Left lobe of liver (tissue), 2 donors: ENCODE data around the gene RAB27A. TPM values are rescaled to one million over a fixed set of nuclear protein-coding genes. Genes with fewer than 3 reads are reported as not detected.
"Not testable (repeated sequence)": the region's sequence is repeated elsewhere in the genome, so short reads cannot be mapped to it uniquely, and the experiment has no call there.

Source experiments
- ATAC-seq: fragments of 200-7000 bp; cut with Tn5 transposase; one replicate; pipeline ENCODE4 v1.9.1; 2020; ENCODE audit warnings: mild to moderate bottlenecking, moderate library complexity
- DNase-seq: peaks from one replicate; pipeline ENCODE4 v3.0.0-alpha.2; 2020; ENCODE audit warnings: low spot score
- total RNA-seq: library from RNA; stranded (reverse); gene quantifications from one replicate; pipeline ENCODE4 v1.2.1, GENCODE V29; 2021
- donor health status: DM: no; HTN: no; CAD: no; lungs with moderate emphysema.
- donor health status: DM: no; HTN: yes; CAD: no.

The RAB27A gene
- total RNA-seq, 1 donor from 2014 or later, result 16.7 TPM

GRCh38 chr15:55253580-55253979, 36.0 kb downstream of the RAB27A start:
- ATAC-seq, result no peak
- DNase-seq, result no peak

DNA sequence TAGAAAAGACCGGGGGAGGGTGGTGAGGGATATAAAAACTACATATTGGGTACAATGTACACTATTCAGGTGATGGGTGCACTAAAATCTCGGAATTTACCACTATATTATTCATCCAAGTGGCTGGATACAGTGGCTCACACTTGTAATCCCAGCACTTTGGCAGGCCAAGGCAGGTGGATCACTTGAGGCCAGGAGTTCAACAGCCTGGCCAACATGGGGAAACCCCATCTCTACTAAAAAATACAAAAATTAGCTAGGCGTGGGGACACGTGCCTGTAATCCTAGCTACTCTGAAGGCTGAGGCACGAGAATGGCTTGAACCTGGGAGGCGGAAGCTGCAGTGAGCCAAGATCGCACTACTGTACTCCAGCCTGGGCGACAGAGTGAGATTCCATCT, 37.4 kb downstream of the RAB27A start:
- not testable (repeated sequence) for DNase-seq
- peak; percentile 54 for ATAC-seq

- DNase-seq, result no peak
- no peak for ATAC-seq
Observed at GRCh38 chr15:55250941-55251340, 38.7 kb downstream of the RAB27A start.

DNA sequence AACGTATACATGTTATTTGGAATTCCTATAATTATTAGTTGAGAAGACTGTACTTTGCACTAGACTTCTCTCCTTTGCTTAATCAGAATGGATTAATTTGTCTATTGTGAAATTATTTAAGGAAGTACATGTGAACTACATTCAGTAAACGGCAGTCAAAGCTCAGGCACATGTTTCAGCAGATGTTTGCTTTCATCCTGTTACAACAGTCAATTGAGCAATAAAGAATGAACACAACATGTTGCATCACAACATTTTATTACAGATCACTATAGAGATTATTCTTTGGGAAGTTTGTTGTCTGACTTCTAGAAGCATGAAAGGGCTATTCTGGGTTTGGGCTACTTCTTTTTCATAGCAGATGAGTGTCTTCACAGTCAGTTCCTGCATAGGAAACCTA, 39.2 kb downstream of the RAB27A start:
- ATAC-seq, result peak; percentile 73
- no peak for DNase-seq

- not testable (repeated sequence) for DNase-seq, ATAC-seq
Observed at GRCh38 chr15:55249885-55250284, 39.7 kb downstream of the RAB27A start.

DNA sequence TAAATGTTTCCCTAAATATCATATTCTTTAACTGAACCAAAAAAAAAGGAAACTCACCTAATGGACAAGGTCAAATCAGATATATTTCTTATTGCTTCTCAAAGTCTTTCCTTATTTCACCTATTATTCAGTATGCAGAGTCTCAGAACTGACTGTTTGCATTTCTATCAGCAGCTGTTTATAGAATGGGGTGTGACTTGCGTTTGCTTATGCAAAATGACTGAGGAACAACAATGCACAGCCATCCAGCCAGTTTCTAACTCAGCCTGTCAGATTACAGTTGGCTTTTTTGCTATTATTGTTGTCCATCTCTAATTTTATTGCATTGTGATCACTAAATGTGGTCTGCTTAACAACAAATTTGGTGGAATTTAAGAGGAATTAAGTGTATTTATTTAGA, 40.7 kb downstream of the RAB27A start:
- no peak for DNase-seq
- ATAC-seq, result no peak

DNA sequence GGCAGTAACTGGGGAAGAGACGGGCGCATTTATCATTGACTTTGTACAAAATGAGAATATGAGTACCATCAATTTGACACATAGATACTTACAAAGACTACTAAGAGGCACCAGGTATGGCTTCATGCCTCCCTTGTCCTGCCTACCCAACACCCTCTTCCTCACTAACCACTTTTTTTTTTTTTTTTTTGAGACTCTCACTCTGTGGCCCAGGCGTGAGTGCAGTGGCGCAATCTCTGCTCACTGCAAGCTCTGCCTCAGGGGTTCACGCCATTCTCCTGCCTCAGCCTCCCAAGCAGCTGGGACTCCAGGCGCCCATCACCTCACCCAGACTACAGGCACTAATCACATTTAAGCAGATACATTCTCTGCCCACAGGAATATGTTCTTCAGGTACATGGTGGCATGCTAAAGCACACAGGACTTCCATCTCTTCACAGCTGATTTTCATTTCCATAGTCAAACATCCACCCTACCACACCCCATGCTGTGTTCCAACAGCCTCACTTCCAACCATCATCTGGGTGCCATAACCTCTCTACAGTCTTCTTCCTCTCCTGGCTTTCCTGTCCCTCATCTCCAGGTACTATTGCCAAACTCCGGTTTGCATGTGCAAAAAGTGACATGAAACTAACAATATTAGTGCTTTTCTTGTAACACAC, 41.7 kb downstream of the RAB27A start:
- DNase-seq (no peak), ATAC-seq (no peak)

DNA sequence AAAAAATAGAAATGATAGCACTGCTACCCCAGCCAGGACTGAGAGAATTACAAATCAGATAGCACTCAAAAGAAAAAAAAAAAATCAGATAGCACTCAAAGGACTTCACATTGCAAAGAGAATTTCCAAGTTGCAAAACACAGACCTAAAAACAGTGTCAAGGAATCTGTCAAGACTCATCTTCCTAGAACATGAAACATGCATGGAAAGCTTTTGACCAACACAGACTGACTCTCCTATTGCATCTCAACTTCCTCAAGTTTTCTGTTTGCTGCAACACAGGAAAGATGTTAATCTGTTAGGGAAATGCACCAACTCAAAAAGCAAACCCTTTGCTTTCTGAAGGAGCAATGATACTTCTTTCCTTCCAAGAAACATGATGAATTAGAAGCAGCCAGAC, 42.3 kb downstream of the RAB27A start:
- no peak for ATAC-seq
- no peak for DNase-seq

DNA sequence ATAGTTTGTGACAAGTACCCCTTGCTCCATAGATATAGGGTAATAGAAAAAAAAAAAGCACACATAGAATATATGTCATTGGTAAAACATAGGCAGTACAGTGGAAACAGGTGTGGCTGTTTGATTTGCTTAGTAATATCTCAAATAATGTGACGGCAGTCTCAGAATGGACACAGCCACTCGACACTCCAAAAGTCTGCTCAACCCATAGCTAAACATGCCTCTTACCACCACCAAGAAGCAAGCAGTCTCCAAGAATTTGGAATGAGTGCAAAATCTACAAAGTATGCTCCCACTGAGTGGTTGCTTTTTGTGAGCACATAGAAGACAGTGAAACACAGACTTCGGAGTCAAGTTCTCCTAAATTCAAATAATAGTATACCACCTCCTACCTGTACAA, 43.0 kb downstream of the RAB27A start:
- DNase-seq (no peak), ATAC-seq (no peak)

DNA sequence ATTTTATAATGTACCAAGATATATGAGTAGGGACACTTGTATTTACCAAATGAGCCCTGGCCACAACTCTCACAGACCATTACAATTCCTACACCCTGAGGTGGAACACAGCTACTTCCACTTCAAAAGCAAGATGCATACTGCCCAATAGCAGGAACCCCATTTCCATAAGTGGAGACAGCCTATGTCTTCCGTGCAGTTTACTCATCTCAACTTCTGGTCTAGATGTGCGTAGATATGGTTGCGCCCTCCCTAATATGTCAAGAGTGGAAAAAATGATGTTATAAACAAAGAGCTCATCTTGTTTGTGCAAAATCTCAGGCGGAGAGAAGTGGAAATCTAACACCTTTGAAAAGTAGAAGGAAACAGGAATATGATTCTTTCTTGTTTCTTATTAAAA, 44.6 kb downstream of the RAB27A start:
- ATAC-seq (no peak), DNase-seq (no peak)

DNA sequence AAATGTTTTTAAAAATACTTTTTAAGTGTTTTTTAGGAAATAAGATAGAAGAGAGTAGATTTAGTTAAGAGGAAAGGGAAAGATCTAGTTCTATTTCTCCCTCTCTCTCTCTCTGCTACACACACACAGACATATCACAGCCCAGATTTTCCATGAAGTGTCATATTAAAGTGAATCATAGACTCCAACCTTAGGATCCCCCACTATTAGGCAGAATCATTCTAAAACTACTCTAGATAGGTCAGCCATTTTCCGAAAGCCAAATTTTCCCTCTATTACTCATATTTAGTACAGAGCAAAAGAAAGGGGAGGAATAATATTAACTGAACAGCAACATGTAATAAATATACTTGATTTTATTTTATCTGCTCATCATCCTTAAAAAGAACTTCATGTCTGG, 47.7 kb downstream of the RAB27A start:
- ATAC-seq (no peak), DNase-seq (no peak)

GRCh38 chr15:55241186-55241585, 48.4 kb downstream of the RAB27A start:
- ATAC-seq (no peak), DNase-seq (no peak)

GRCh38 chr15:55240125-55240760, 49.4 kb downstream of the RAB27A start:
- ATAC-seq (no peak), DNase-seq (no peak)

GRCh38 chr15:55239440-55240124, 50.0 kb downstream of the RAB27A start:
- DNase-seq (no peak), ATAC-seq (no peak)

DNA sequence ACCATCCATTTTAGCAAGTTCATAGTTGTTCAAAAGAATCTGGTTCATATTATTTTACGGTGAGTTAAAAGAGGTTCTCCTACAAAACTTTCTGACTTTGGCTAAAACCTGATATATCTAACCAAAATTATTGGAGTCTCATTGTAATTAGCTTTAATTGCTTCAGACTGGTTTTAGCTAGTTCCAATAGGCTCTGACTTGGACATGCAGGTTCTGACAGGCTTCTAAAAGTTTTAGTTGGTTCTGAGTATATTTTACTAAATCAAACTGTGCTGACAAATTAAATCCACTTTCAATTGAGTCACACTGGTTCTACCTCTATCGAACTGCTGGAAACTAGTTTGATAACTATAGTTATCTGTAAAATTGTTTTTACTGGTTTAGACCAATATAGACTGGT, 50.7 kb downstream of the RAB27A start:
- DNase-seq, result no peak
- no peak for ATAC-seq

- no peak for ATAC-seq
- no peak for DNase-seq
Observed at GRCh38 chr15:55237219-55238130, 52.1 kb downstream of the RAB27A start.

GRCh38 chr15:55235546-55236036, 54.0 kb downstream of the RAB27A start:
- DNase-seq (no peak), ATAC-seq (no peak)

DNA sequence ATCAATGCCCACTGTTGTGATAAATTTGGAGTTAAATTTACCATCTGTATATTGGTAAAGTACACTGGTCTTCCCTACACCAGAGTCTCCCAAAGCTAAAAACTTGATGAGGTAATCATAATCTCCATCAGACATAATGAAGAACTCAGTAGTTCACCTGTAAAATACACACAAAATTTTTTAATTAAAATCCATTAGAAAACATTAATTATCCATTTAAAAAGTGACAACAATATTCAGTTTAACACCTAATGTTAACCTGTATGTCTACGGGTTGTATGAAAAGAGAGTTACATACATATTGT, 54.9 kb downstream of the RAB27A start:
- DNase-seq, result no peak

DNA sequence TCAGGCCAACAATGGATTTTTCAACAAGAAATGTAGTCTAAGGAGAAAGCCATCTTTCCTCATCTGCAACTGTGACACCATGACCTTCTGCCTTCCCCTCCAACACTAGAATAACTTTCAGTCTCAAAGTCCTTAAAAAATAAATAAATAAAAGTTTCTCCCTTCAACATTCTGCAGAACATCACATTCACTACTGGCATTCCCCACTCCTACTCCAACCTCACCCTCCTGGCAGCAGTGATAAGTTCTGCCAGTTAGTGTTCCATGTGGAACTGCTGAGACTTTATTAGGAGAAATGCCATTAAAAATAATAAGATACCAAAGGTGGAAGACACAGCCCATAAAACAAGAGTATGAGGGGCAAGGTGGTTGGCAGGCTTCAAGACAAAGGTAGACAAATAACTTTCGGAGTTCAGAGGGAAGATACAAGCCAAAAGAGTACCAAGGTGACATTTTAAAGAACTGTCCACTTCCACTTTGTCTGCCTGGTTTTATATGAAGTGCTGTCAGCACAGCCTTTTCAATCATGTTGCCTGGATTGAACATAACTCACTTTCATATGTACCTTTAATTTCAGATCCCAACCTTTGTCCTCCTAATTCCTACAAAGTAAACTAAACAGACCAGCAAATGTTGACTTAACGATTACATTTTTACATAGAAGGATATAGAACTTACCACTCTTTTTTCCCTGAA, 55.4 kb downstream of the RAB27A start:
- ATAC-seq, result peak; percentile 74
- no peak for DNase-seq

More for the DNA sequence above, 54.9 kb downstream of the RAB27A start:
- ATAC-seq, result no peak

DNA sequence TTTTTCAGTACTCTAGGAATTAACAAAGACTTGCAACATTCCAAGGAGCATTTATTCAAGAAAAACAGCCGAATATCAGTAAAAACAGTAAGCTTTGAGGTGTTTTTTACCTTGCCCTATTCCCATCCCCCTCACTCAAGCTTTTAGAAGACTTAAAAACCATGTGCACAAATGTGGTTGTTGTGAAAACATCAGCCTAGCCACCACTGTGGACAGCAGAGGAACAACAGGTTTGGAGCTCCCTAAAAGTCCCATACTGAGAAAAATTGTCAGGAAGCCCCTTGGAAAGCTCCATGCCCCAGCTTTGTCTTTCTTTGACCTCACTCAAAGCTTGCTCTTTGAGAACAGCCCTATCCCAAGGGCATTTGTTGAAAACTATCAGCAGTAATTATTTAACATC, 58.2 kb downstream of the RAB27A start:
- ATAC-seq (no peak), DNase-seq (no peak)

- ATAC-seq, result no peak
- DNase-seq, result no peak
Observed at GRCh38 chr15:55230953-55231352, 58.7 kb downstream of the RAB27A start.
